Epithelial cell of proximal tubule (primary cell): ENCODE results near the gene OR2H1. TPM values are rescaled to one million over a fixed set of nuclear protein-coding genes. Genes with fewer than 3 reads are reported as not detected.

Experiments
- DNase-seq: peaks from one replicate; pipeline ENCODE4 v3.0.0-alpha.2; 2011; ENCODE audit warnings: low read depth
- H3K4me3 ChIP-seq: 2 replicates; pipeline ENCODE4 v1.5.1; 2011; ENCODE audit warnings: low read depth, mild to moderate bottlenecking, low read length
- CTCF ChIP-seq: conservative IDR thresholded peaks from 2 replicates; pipeline ENCODE4 v1.5.1; 2012; ENCODE audit warnings: low read depth, mild to moderate bottlenecking, low read length
- total RNA-seq: library from RNA; depleted of rRNA; stranded (reverse); fragments of >200 nt; gene quantifications from 2 replicates; pipeline ENCODE4 v1.2.3, GENCODE V29; 2015

The OR2H1 gene
- total RNA-seq, 1 donor from 2014 or later = not detected

GRCh38 chr6:29465279-29465678 lies 8.3 kb downstream of the OR2H1 start:
- no peak overlapping the region for H3K4me3 ChIP-seq
- no peak for DNase-seq
- TF ChIP-seq CTCF = no peak

GRCh38 chr6:29465801-29466200 lies 8.8 kb downstream of the OR2H1 start:
- no peak for TF ChIP-seq CTCF
- DNase-seq = no peak
- no peak overlapping the region for H3K4me3 ChIP-seq

GRCh38 chr6:29466241-29466640 lies 9.3 kb downstream of the OR2H1 start:
- no peak for TF ChIP-seq CTCF
- no peak overlapping the region for H3K4me3 ChIP-seq
- no peak for DNase-seq

- TF ChIP-seq CTCF = no peak
- H3K4me3 ChIP-seq = no peak overlapping the region
- DNase-seq = no peak
These were observed 18.0 kb downstream of the OR2H1 start for GRCh38 chr6:29474996-29475395.

GRCh38 chr6:29477923-29478450 lies 21.0 kb downstream of the OR2H1 start:
- no peak for DNase-seq
- TF ChIP-seq CTCF = no peak
- no peak overlapping the region for H3K4me3 ChIP-seq

- no peak for TF ChIP-seq CTCF
- DNase-seq = no peak
- H3K4me3 ChIP-seq = no peak overlapping the region
These were observed 21.8 kb downstream of the OR2H1 start for GRCh38 chr6:29478740-29479139.

- DNase-seq = no peak
- H3K4me3 ChIP-seq = no peak overlapping the region
- TF ChIP-seq CTCF = no peak
These were observed 22.6 kb downstream of the OR2H1 start for GRCh38 chr6:29479560-29479959.
